ENCODE data around the gene NFKB1. TPM values are rescaled to one million over a fixed set of nuclear protein-coding genes. Genes with fewer than 3 reads are reported as not detected.

NFKB1 gene
- total and polyA plus RNA-seq, 12 donors, result 8.2 to 49.1 (median 33.9) TPM

GRCh38 chr4:102633100-102633499 is 131.9 kb downstream of the NFKB1 start:
- Histone ChIP-seq H3K27ac (no peak overlapping the region), H3K4me1 (replicated peaks in 1 of 2) (no peaks in the 10 kb centered on the region), H3K27me3 (no peaks in the 10 kb centered on the region), H3K9me3 (replicated peaks in 1 of 3) (no peaks in the 10 kb centered on the region), H3K36me3 (replicated peaks in 1 of 2) (peaks cover 0 to 5% of the 10 kb centered on the region in 2 donors), H3K4me3 (no peak overlapping the region)
- intact Hi-C loops (cut with DNase I), result no loop called here
- no peak for DNase-seq
- WGBS, 4 donors, result 71 to 93% (median 76%) methylated on average over 6 of the region's 6 CpGs
- TF ChIP-seq, protein P1, sequence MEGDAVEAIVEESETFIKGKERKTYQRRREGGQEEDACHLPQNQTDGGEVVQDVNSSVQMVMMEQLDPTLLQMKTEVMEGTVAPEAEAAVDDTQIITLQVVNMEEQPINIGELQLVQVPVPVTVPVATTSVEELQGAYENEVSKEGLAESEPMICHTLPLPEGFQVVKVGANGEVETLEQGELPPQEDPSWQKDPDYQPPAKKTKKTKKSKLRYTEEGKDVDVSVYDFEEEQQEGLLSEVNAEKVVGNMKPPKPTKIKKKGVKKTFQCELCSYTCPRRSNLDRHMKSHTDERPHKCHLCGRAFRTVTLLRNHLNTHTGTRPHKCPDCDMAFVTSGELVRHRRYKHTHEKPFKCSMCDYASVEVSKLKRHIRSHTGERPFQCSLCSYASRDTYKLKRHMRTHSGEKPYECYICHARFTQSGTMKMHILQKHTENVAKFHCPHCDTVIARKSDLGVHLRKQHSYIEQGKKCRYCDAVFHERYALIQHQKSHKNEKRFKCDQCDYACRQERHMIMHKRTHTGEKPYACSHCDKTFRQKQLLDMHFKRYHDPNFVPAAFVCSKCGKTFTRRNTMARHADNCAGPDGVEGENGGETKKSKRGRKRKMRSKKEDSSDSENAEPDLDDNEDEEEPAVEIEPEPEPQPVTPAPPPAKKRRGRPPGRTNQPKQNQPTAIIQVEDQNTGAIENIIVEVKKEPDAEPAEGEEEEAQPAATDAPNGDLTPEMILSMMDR (IDR thresholded peaks at IDR 0.05), result no peak
- no peak for TF ChIP-seq POLR2A (IDR thresholded peaks at IDR 0.05)

- no peak for DNase-seq
- no peak for TF ChIP-seq POLR2A (IDR thresholded peaks at IDR 0.05)
- TF ChIP-seq, protein P1 (IDR thresholded peaks at IDR 0.05), result no peak
- H3K27ac ChIP-seq, result no peak overlapping the region
- H3K27me3 ChIP-seq, result no peaks in the 10 kb centered on the region
- WGBS, 4 donors, result 70 to 93% (median 90%) methylated on average over 3 of the region's 3 CpGs
- no peaks in the 10 kb centered on the region for H3K9me3 ChIP-seq (replicated peaks in 1 of 3)
- no peaks in the 10 kb centered on the region for H3K36me3 ChIP-seq (replicated peaks in 1 of 2)
- no peaks in the 10 kb centered on the region for H3K4me1 ChIP-seq (replicated peaks in 1 of 2)
- intact Hi-C loops (cut with DNase I), result no loop called here
- no peak overlapping the region for H3K4me3 ChIP-seq
Observed at GRCh38 chr4:102637391-102637790, 136.2 kb downstream of the NFKB1 start.

DNA sequence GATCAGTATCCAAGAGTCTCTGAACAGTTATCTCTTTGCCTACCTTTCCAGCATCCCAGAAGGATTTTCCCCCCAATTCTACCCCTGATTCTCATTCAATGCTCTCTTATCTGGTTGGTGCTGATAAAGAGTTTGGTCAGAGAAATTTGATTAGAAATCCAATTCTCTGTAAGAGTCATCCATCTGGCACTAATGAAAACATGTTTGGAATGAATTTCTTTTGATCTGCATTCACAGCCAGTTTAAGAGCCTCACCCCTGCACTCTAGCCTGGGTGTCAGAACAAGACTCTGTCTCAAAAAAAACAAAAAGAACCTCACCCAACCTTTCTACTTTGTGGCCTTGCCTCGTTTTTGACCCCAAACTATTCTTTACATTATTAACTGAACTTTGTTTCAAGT is 137.5 kb downstream of the NFKB1 start:
- Histone ChIP-seq H3K4me3 (no peak overlapping the region), H3K36me3 (replicated peaks in 1 of 2) (no peaks in the 10 kb centered on the region), H3K9me3 (replicated peaks in 1 of 3) (no peaks in the 10 kb centered on the region), H3K4me1 (replicated peaks in 1 of 2) (no peaks in the 10 kb centered on the region), H3K27me3 (no peaks in the 10 kb centered on the region), H3K27ac (no peak overlapping the region)
- 68 to 74% (median 71%) methylated on average over 1 of the region's 1 CpG for WGBS, 4 donors
- no peak for TF ChIP-seq POLR2A (IDR thresholded peaks at IDR 0.05)
- TF ChIP-seq, protein P1 (IDR thresholded peaks at IDR 0.05), result no peak
- DNase-seq, result no peak
- intact Hi-C loops (cut with DNase I), result no loop called here

- WGBS, 4 donors, result 93 to 96% (median 96%) methylated on average over 7 of the region's 7 CpGs
Observed at GRCh38 chr4:102639598-102639997, 138.4 kb downstream of the NFKB1 start.

More at GRCh38 chr4:102639598-102639997, 138.4 kb downstream of the NFKB1 start:
- TF ChIP-seq, protein P1 (IDR thresholded peaks at IDR 0.05), result no peak
- intact Hi-C loops (cut with DNase I), result no loop called here
- no peaks in the 10 kb centered on the region for H3K27me3 ChIP-seq
- no peak overlapping the region for H3K27ac ChIP-seq
- H3K4me3 ChIP-seq, result no peak overlapping the region
- H3K4me1 ChIP-seq (replicated peaks in 1 of 2), result no peaks in the 10 kb centered on the region
- DNase-seq, result no peak
- H3K36me3 ChIP-seq (replicated peaks in 1 of 2), result no peaks in the 10 kb centered on the region
- H3K9me3 ChIP-seq (replicated peaks in 1 of 3), result no peaks in the 10 kb centered on the region

Data from adrenal gland (tissue), 12 donors.